GM18502 (cell line): ENCODE measurements around the gene GPR17.

ENCODE experiments used
- ATAC-seq: cut with Tn5 transposase; IDR thresholded peaks from one replicate; pipeline ENCODE4 v1.9.1; 2021; ENCODE audit warnings: mild to moderate bottlenecking; ENCODE audit not compliant: unreplicated experiment, poor library complexity

The GPR17 gene

DNA sequence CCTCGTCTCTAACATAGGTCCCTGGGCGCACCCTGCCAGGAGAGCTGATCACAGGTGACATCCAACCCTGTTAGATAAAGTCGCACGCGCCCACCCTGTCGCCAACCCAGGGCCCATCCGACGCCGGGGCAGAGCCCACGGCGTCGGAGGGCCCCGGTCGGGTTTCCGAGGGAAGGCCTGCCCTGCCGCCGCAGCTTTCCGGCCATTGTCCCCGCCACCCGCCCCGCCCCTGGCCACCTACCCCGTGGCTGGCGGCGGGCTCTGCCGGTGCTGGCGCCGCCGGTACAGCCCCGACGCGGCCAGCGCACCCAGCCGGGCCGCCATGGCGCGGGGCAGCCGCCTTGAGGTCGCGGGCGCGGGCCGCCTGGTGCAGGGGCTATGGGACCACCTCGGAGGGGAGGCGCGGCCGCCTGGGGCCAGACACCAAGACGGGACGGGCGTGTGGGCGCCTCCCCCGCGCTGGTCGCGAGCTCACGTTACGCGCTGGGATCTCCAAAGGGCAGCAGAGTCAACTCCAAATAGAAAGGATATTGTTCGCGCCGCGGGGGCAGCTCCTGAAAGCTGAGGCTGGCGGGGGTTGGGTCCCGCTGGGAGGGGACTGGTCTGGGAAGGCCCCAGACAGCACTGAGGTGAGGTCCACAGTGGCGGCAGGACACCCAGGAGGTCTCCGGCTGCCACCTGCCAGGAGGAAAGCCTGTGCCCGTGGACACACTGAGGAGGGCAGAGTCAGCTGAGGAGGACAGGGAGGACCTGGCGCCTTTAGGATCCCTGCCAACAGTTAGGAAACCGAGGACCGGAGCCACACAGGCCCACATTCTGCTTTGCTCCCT is 18.3 kb downstream of the GPR17 start:
- ATAC-seq, result no peak

GRCh38 chr2:127664895-127665225 is 18.9 kb downstream of the GPR17 start:
- ATAC-seq, result no peak

DNA sequence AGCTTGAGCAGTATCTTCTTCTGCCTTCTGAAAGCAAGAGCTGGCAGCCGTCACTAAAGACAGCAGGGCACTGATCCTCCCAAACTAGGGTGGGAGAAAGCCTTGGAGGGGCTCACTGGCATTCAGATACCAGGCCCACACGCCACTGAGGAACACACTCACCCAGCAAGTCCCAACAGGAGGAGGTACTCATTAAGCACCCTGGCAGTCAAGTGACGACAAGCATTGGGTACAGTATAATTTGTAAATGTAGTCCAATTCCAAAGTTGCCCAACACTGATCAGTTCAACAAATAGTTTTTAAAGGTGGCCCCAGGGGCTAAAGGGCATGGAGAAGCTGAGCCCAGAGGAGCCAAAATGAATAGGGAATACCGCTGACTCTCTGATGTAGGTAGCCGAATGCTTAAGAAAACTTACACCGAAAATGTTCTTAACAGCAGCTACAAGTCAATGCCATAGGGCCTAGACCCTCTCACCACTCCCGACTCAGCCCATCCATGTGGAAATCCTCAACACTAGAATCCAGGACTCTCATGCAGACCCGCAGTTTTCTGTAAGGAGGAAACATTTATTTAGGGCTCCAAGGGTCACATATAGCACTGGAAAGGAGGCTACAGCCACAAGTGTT is 19.4 kb downstream of the GPR17 start:
- no peak for ATAC-seq

GRCh38 chr2:127669056-127669455 is 23.1 kb downstream of the GPR17 start:
- ATAC-seq, result no peak

- no peak for ATAC-seq
Observed at GRCh38 chr2:127670055-127670956, 24.4 kb downstream of the GPR17 start.

- ATAC-seq, result no peak
Observed at GRCh38 chr2:127670957-127671290, 25.0 kb downstream of the GPR17 start.

GRCh38 chr2:127671557-127672302 is 25.8 kb downstream of the GPR17 start:
- no peak for ATAC-seq

- no peak for ATAC-seq
Observed at GRCh38 chr2:127672341-127673224, 26.6 kb downstream of the GPR17 start.

GRCh38 chr2:127673291-127674069 is 27.5 kb downstream of the GPR17 start:
- ATAC-seq, result no peak

GRCh38 chr2:127674241-127675209 is 28.6 kb downstream of the GPR17 start:
- ATAC-seq, result no peak

DNA sequence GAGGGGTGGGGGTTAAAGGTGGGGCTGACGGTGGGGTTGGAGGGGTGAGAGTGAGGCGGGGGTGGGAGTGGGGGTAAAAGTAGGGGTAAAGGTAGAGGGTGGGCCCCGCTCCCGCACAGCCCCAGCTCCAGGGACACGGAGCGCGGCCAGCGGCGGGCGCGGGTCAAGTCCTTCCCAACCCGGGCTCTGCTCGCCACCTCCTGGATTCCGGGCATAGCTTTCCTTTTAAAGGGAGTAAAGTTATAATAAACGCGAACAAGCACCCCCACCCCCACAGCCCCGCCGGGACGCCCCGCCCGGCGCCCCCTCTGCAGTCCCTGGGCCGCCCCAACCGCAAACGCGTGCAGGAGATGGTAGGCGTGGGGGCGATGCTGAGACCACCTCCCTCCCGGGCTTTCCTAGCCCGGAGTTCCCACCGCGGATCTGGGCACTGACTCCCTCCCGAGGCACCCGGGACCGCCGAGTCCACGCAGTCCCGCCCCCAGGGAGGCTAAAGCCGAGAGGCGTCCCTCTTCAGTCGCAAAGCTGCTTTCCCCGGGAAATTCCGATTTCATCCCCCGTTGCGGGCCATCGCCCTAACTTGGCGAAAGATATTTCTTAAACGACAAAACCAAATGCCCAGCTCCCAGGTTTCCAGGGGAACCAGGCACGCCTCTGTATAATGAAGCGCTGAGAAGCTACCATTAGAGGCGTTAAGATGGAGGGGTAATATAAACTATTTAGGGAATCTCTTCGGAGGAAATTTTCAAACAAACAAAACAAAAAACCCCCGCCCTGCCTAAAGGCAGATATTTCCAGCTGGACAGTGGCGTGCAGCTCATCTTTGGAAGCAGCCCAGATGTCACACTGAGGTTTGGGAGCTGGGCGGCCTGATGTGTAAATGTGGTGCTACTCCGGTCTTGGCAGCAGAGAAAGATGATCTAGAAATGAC is 29.6 kb downstream of the GPR17 start, which contains the start of gene LIMS2:
TSS of gene LIMS2 (minus strand) at position 200 of the 931 bp plus-strand sequence. CDS start 506 bp downstream, outside the sequence.
- no peak for ATAC-seq

GRCh38 chr2:127676906-127677305 is 31.0 kb downstream of the GPR17 start:
- ATAC-seq, result no peak

- ATAC-seq, result no peak
Observed at GRCh38 chr2:127678531-127678930, 32.6 kb downstream of the GPR17 start.

GRCh38 chr2:127678991-127679390 is 33.0 kb downstream of the GPR17 start:
- no peak for ATAC-seq

DNA sequence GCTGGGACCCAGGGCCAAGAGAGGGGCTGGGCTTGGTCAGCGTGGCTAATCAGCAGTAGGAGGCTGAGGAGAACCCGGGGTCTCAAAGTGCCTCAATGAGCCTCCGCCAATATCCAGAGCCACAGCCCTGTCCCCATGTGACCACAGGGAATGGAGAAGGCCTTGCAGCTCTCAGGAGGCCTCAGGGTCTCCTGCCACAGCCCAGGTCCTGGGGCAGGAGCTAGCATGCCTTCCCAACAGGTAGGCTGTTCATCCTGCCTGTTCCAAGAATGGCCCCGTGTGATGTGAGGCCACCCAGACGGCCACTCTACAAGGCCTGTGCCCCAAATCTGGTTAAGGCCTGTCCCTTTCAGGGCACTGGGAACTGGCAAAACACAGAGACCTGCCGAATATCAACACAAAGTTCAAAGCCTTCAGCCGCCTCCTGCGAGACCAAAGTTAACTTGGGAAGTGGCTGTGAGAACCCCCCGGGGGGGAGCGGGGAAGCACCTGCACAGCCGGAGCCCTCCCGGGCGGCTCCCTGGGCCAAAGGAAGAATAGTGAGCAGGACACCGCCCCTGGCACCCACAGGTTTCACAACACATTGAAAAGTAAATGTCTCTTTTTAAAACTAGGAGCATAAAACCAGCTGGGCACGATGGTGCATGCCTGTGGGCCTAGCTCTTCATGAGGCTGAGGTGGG is 33.9 kb downstream of the GPR17 start:
- ATAC-seq, result no peak
